Stomach smooth muscle (tissue), 2 donors: Measurements from ENCODE around the gene SVOPL.

Experiments
- H3K27ac ChIP-seq: one replicate; pipeline ENCODE4 v1.7.0; 2013; ENCODE audit warnings: mild to moderate bottlenecking, low read length, inconsistent platforms
- H3K27me3 ChIP-seq, 2 donors: one replicate each; pipeline ENCODE4 v1.7.0; 2013; ENCODE audit warnings: low read length in 2 of 2; ENCODE audit not compliant: insufficient read depth in 2 of 2, control insufficient read depth in 1 of 2
- H3K36me3 ChIP-seq, 2 donors: one replicate each; pipeline ENCODE4 v1.7.0; 2013; ENCODE audit warnings: low read length in 2 of 2; ENCODE audit not compliant: control insufficient read depth in 2 of 2, insufficient read depth in 2 of 2
- H3K4me1 ChIP-seq: one replicate; pipeline ENCODE4 v1.7.0; 2013; ENCODE audit warnings: low read length; ENCODE audit not compliant: control insufficient read depth, insufficient read depth
- H3K4me3 ChIP-seq, 2 donors: one replicate each; pipeline ENCODE4 v1.7.0; 2013; ENCODE audit warnings: low read length in 2 of 2
- H3K9ac ChIP-seq, 2 donors: one replicate each; pipeline ENCODE4 v1.7.0; 2013; ENCODE audit warnings: low read length in 2 of 2, mild to moderate bottlenecking in 1 of 2
- H3K9me3 ChIP-seq, 2 donors: one replicate each; pipeline ENCODE4 v1.7.0; 2013; ENCODE audit warnings: low read length in 2 of 2; ENCODE audit not compliant: control insufficient read depth in 2 of 2
- donor health status: healthy.
- donor health status: Pancreatic carcinoma.

The SVOPL gene, protein sequence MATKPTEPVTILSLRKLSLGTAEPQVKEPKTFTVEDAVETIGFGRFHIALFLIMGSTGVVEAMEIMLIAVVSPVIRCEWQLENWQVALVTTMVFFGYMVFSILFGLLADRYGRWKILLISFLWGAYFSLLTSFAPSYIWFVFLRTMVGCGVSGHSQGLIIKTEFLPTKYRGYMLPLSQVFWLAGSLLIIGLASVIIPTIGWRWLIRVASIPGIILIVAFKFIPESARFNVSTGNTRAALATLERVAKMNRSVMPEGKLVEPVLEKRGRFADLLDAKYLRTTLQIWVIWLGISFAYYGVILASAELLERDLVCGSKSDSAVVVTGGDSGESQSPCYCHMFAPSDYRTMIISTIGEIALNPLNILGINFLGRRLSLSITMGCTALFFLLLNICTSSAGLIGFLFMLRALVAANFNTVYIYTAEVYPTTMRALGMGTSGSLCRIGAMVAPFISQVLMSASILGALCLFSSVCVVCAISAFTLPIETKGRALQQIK

DNA sequence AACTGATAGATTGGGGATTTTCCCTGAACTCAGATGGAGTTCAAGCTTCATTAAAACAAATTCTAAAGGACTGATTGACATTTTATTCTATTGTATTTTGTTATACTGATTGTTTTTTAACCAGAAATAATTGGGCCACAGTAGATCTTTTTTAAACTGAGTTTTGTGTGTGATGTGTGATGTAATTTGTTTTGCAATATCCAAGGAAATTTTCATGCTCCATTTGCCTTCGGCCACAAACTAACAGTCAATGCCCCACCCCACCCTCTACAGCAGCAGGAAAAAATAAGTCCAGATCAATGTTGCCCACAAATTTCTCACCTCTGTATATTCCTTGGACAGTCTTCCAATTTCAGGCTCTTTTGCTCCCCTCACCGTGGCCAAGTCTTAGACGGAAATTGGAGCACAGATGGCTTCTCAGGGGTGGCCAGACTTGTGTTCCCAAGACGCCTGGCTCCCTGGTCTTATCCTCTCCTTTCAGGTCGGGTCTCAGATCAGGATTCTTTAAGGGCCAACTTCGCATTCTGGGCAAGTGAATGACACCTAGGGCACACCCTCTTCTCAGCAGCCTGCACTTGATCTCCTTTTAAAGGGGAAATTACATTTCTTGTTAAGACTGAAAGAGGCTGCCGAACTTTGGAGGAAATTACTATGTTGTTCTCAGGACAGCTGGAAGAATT, at the start of gene SVOPL:
TSS of gene SVOPL (minus strand) at position 506 of the 680 bp plus-strand sequence. CDS start 22,317 bp downstream, outside the sequence.
- Histone ChIP-seq H3K27me3 (no peaks in the 10 kb centered on the region), H3K4me1 (no peaks in the 10 kb centered on the region), H3K9me3 (peaks cover 0 to 3% of the 10 kb centered on the region in 2 donors), H3K27ac (no peak within 1 kb of the TSS), H3K36me3 (no peaks in the 10 kb centered on the region), H3K9ac (no peak within 1 kb of the TSS), H3K4me3 (no peak within 1 kb of the TSS)

DNA sequence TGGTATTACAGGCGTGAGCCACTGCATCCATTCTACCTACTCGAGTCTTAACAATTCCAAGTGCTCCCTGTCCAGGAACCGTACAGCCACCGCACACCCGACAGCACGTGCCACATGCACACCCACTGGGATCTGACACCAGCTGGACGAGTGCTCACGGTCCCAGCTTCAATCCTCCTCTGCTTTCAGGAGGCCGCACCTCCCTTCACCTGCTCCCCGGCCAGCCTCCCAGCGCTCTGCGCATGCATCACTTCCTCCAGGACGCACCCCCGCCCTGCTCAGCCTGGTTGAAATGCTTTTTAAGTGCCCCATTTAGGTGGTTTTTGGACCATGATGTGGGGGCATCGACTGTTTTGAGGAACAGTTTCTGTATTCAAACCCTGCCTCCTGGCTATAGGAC, 49.3 kb upstream of the SVOPL start:
- no peak overlapping the region for H3K27ac ChIP-seq
- peaks cover 0 to 7% of the 10 kb centered on the region in 2 donors for H3K27me3 ChIP-seq
- no peaks in the 10 kb centered on the region for H3K4me1 ChIP-seq
- H3K4me3 ChIP-seq = no peak overlapping the region
- no peak overlapping the region for H3K9ac ChIP-seq
- no peaks in the 10 kb centered on the region for H3K9me3 ChIP-seq
- H3K36me3 ChIP-seq = no peaks in the 10 kb centered on the region

DNA sequence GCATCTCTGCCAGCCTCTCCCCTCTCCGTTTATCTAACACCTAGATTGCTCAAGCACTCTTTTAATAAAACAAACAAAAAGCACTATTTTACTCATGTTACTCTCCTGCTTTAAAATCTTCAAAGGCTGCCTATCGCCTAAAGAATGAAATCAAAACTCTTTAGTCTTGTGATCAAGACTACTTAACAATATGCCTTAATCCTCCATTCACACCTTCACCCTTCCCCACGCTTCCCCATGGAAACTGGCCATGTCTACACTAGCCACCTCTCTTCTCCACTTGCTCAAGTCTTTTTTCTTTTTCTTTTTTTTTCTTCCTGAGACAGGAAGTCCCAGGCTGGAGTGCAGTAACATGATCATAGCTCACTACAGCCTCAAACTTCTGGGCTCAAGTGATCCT, 48.8 kb upstream of the SVOPL start:
- H3K36me3 ChIP-seq = no peaks in the 10 kb centered on the region
- no peaks in the 10 kb centered on the region for H3K9me3 ChIP-seq
- H3K27ac ChIP-seq = no peak overlapping the region
- peaks cover 0 to 7% of the 10 kb centered on the region in 2 donors for H3K27me3 ChIP-seq
- H3K9ac ChIP-seq = no peak overlapping the region
- no peaks in the 10 kb centered on the region for H3K4me1 ChIP-seq
- no peak overlapping the region for H3K4me3 ChIP-seq

DNA sequence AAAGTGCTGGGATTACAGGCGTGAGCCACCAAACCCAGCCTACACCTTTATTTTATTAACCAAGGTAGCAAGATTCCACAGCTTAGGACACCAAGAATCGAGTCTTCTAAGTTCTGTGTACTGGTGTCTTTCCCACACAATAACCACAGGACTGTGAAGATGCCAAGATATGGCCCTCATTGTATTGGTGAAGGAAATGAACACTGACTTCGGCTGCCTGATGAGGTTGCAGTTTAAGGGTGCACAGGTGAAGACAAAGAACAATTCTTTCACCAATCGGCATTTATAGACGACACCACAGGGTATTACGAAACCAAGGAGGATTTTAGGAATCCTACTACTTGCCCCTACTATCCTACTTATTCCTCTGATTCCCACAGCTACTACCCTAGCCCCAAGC, 47.5 kb upstream of the SVOPL start:
- H3K9ac ChIP-seq = no peak overlapping the region
- no peaks in the 10 kb centered on the region for H3K9me3 ChIP-seq
- peaks cover 0 to 7% of the 10 kb centered on the region in 2 donors for H3K27me3 ChIP-seq
- H3K4me3 ChIP-seq = no peak overlapping the region
- no peaks in the 10 kb centered on the region for H3K36me3 ChIP-seq
- no peaks in the 10 kb centered on the region for H3K4me1 ChIP-seq
- no peak overlapping the region for H3K27ac ChIP-seq

DNA sequence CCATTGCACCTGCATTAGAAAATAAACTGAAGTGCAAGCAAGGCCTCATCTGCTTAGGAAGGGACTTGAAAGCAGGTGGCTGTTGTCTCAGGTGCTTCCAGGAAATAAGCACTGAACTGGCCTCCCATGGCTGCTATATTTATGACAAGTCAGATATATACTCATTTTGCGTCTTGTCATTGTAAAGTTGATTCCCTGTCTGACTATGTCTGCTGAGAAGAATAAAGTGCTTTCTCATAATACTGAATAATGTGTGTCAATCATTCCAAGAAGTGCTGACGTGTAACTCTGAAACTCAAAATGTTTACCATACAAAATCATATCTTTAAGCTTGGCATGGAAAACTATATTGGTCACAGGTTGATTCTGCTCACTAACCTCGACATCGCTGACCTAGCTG, 44.9 kb upstream of the SVOPL start:
- Histone ChIP-seq H3K27me3 (peaks cover 0 to 6% of the 10 kb centered on the region in 2 donors), H3K36me3 (no peaks in the 10 kb centered on the region), H3K9me3 (no peaks in the 10 kb centered on the region), H3K9ac (no peak overlapping the region), H3K27ac (no peak overlapping the region), H3K4me1 (no peaks in the 10 kb centered on the region), H3K4me3 (no peak overlapping the region)

DNA sequence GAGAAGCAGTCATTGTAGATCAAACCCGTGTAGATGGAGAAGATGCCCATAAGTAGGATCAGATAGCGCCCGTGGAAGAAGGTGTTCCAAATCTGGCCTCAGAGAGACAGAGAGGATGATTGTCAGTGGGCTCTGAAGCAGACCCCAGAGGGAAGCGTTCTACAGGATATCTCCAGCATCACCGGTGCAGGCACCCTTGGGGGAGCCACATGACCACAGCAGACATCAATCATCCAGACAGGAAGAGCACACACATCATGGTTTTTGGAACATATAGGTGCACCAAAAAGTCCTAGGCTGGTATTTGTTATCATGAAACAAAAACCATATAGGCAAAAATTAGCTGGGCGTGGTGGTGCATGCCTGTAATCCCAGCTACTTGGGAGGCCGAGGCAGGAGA, 44.0 kb upstream of the SVOPL start:
- H3K27me3 ChIP-seq = no peaks in the 10 kb centered on the region
- no peaks in the 10 kb centered on the region for H3K9me3 ChIP-seq
- no peak overlapping the region for H3K9ac ChIP-seq
- H3K36me3 ChIP-seq = no peaks in the 10 kb centered on the region
- no peak overlapping the region for H3K27ac ChIP-seq
- H3K4me1 ChIP-seq = no peaks in the 10 kb centered on the region
- H3K4me3 ChIP-seq = no peak overlapping the region

DNA sequence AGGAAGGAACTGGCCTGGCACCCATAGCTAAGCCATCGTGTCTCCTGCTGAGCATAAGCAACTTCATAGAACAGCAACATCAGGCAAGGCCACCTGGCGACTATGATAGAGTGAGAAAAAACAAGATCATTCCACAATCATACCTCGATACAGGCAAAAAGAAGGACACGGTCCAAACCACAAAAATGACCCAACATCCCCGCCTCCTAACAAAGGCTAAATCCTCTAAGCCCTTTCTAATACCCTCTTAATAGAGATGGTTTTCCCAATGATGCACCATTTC, 40.2 kb upstream of the SVOPL start:
- Histone ChIP-seq H3K9me3 (no peaks in the 10 kb centered on the region), H3K27ac (no peak overlapping the region), H3K4me1 (no peaks in the 10 kb centered on the region), H3K4me3 (no peak overlapping the region), H3K27me3 (no peaks in the 10 kb centered on the region), H3K36me3 (no peaks in the 10 kb centered on the region), H3K9ac (no peak overlapping the region)

DNA sequence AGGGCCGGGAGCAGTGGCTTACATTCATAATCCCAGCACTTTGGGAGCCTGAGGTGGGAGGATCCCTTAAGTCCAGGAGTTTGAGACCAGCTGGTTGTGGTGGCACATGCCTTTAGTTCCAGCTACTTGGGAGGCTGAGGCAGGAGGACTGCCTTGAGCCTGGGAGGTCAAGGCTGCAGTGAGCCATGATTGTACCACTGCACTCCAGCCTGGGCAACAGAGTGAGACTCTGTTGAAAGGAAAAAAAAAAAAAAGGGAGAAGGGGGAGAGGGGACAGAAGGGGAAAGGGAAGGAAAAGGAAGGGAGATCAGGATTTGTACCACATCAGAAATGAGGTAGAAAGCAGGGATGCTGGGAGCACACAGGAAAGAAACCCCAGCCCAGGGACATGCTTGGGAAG, 38.7 kb upstream of the SVOPL start:
- no peak overlapping the region for H3K9ac ChIP-seq
- no peaks in the 10 kb centered on the region for H3K9me3 ChIP-seq
- no peaks in the 10 kb centered on the region for H3K27me3 ChIP-seq
- no peak overlapping the region for H3K27ac ChIP-seq
- no peak overlapping the region for H3K4me3 ChIP-seq
- no peaks in the 10 kb centered on the region for H3K4me1 ChIP-seq
- H3K36me3 ChIP-seq = no peaks in the 10 kb centered on the region

DNA sequence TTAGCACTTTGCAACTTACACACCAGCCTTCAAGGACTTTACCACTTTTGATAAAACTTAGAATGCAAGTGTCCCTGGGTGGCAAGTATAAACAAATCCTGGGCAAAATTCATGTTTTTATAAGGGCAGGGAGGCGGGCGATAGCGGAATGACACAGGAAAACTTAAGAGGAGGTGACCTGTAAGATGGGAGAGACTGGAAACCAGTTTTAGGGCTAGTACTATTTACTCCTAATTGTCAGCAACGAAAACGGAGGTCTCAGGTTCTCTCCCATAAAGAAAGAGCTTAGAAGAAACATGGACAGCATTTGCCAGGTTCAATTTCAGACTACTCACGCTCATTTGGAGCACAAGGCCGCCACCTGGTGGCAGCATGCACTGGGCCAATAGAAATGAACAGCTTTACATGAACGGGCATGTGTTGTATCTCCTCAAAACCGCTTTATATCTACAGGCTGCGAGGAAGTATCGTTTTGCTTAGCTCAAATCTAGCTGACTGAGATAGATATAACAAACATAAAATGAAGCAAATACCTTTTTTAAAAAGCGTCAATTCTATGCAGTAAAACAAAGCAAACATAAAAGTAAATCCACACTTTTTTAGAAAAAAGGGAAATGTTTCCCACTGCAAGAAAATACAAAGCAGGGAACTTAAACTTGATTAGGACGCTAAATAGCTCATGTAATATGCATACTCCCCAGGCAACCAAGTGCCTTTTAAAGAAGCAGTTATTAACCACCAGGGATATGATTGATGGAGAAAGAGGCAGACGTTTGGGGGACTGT, 37.6 kb upstream of the SVOPL start:
- Histone ChIP-seq H3K9ac (no peak overlapping the region), H3K9me3 (no peaks in the 10 kb centered on the region), H3K4me1 (no peaks in the 10 kb centered on the region), H3K27ac (no peak overlapping the region), H3K36me3 (no peaks in the 10 kb centered on the region), H3K27me3 (peaks cover 0 to 2% of the 10 kb centered on the region in 2 donors), H3K4me3 (no peak overlapping the region)

DNA sequence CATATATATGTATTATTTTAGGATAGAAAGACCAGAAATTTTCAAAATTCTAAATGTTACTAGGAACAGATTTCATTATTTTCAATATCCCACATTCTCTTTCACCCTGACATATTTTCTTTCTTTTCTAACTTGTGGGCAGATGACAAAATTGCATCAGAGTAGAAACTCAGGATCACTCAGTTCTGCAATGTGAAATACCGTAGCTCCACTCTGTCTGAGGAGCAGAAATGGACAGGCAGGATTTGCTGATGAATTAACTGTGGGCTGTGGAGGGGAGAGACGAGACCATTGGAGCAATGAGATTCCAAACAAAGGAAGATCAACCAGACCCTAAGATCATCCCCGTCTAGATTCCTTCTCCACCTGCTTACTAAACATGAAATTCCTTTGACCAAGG, 37.0 kb upstream of the SVOPL start:
- no peaks in the 10 kb centered on the region for H3K9me3 ChIP-seq
- H3K4me1 ChIP-seq = no peaks in the 10 kb centered on the region
- no peak overlapping the region for H3K9ac ChIP-seq
- H3K27ac ChIP-seq = no peak overlapping the region
- H3K36me3 ChIP-seq = no peaks in the 10 kb centered on the region
- H3K4me3 ChIP-seq = no peak overlapping the region
- peaks cover 0 to 2% of the 10 kb centered on the region in 2 donors for H3K27me3 ChIP-seq
